Hepatocyte (in vitro differentiated cells): Measurements from ENCODE around the gene KHNYN. TPM values are rescaled to one million over a fixed set of nuclear protein-coding genes. Genes with fewer than 3 reads are reported as not detected.

Experiments used
- DNase-seq: peaks from one replicate; pipeline ENCODE4 v3.0.0-alpha.2; 2016; ENCODE audit warnings: low spot score
- H2AFZ ChIP-seq: fragments of 200-600 bp; sonication (generic); 2 replicates; pipeline ENCODE4 v1.6.0; 2016; ENCODE audit warnings: antibody characterized with exemption, mild to moderate bottlenecking
- H3K27ac ChIP-seq: fragments of 200-600 bp; sonication (generic); 2 replicates; pipeline ENCODE4 v1.5.1; 2016; ENCODE audit warnings: mild to moderate bottlenecking
- H3K27me3 ChIP-seq: fragments of 200-600 bp; sonication (generic); 2 replicates; pipeline ENCODE4 v1.6.1; 2016
- H3K36me3 ChIP-seq: fragments of 200-600 bp; sonication (generic); replicated peaks from 2 replicates; pipeline ENCODE4 v1.5.1; 2016; ENCODE audit warnings: low read depth; ENCODE audit not compliant: insufficient read depth
- H3K4me1 ChIP-seq: fragments of 200-600 bp; sonication (generic); 2 replicates; pipeline ENCODE4 v1.5.1; 2016; ENCODE audit warnings: mild to moderate bottlenecking, moderate library complexity; ENCODE audit not compliant: insufficient read depth
- H3K4me2 ChIP-seq: fragments of 200-600 bp; sonication (generic); 2 replicates; pipeline ENCODE4 v1.6.0; 2016
- H3K4me3 ChIP-seq: fragments of 200-600 bp; sonication (generic); 2 replicates; pipeline ENCODE4 v1.5.1; 2016; ENCODE audit warnings: mild to moderate bottlenecking
- H3K79me2 ChIP-seq: fragments of 200-600 bp; sonication (generic); 2 replicates; pipeline ENCODE4 v1.6.0; 2017; ENCODE audit warnings: mild to moderate bottlenecking
- H3K9me2 ChIP-seq: fragments of 200-600 bp; sonication (generic); replicated peaks from 2 replicates; pipeline ENCODE4 v1.6.0; 2017; ENCODE audit warnings: mild to moderate bottlenecking; ENCODE audit not compliant: insufficient read depth
- H3K9me3 ChIP-seq: fragments of 200-600 bp; sonication (generic); 2 replicates; pipeline ENCODE4 v1.5.1; 2016; ENCODE audit warnings: low read depth, mild to moderate bottlenecking
- H4K20me1 ChIP-seq: fragments of 200-600 bp; sonication (generic); 2 replicates; pipeline ENCODE4 v1.6.0; 2016; ENCODE audit warnings: mild to moderate bottlenecking; ENCODE audit not compliant: insufficient read depth, poor library complexity, severe bottlenecking
- CTCF ChIP-seq: fragments of 200-600 bp; sonication (generic); IDR thresholded peaks from 2 replicates; pipeline ENCODE4 v1.5.1; 2016; ENCODE audit warnings: antibody characterized with exemption, mild to moderate bottlenecking; ENCODE audit not compliant: poor library complexity
- EZH2 ChIP-seq: fragments of 200-600 bp; sonication (generic); IDR thresholded peaks from 2 replicates; pipeline ENCODE4 v1.6.1; 2016; ENCODE audit warnings: antibody characterized with exemption, mild to moderate bottlenecking, borderline replicate concordance
- EZH2phosphoT487 ChIP-seq: fragments of 200-600 bp; sonication (generic); IDR thresholded peaks from one replicate; pipeline ENCODE4 v1.6.1; 2018; ENCODE audit warnings: antibody characterized with exemption, mild to moderate bottlenecking, low read depth, moderate library complexity; ENCODE audit not compliant: unreplicated experiment, severe bottlenecking
- WGBS: methylation state at CpG from one replicate; pipeline ENCODE4 v1.1.6; 2016; ENCODE audit warnings: low lambda C conversion rate; ENCODE audit errors: missing lambda C conversion rate; 5-methylcytosine and 5-hydroxymethylcytosine counted together
- polyA plus RNA-seq: library from polyadenylated mRNA; unstranded; fragments of >200 nt; fragmentation: Nextera tagmentation; extraction: Ambion mirVana; gene quantifications from 2 replicates; pipeline ENCODE4 v1.2.1, GENCODE V29; 2016
- total RNA-seq: library from RNA; depleted of rRNA; stranded (reverse); fragments of >200 nt; gene quantifications from 2 replicates; pipeline ENCODE4 v1.2.3, GENCODE V29; 2014

The KHNYN gene
- total and polyA plus RNA-seq, 2 experiments from 2014 or later = 36.4 to 90.5 TPM

GRCh38 chr14:24434676-24435075 is 4.9 kb downstream of the KHNYN start:
- Histone ChIP-seq H3K27me3 (no peaks in the 10 kb centered on the region), H3K4me1 (peaks cover 11% of the 10 kb centered on the region), H3K27ac (no peak overlapping the region), H3K9me2 (no peaks in the 10 kb centered on the region), H3K4me2 (no peak overlapping the region), H3K36me3 (no peaks in the 10 kb centered on the region), H3K79me2 (peaks cover 32% of the 10 kb centered on the region), H2AFZ (no peak overlapping the region), H3K4me3 (no peak overlapping the region), H4K20me1 (peaks cover 22% of the 10 kb centered on the region), H3K9me3 (no peaks in the 10 kb centered on the region)
- TF ChIP-seq EZH2 = no peak
- TF ChIP-seq CTCF = no peak
- TF ChIP-seq EZH2phosphoT487 = no peak
- WGBS = 95% methylated on average over 3 of the region's 3 CpGs
- DNase-seq = no peak

- no peaks in the 10 kb centered on the region for H3K36me3 ChIP-seq
- H4K20me1 ChIP-seq = peaks cover 22% of the 10 kb centered on the region
- TF ChIP-seq EZH2 (no peak), EZH2phosphoT487 (no peak), CTCF (no peak)
- H3K4me2 ChIP-seq = no peak overlapping the region
- no peak overlapping the region for H3K27ac ChIP-seq
- no peaks in the 10 kb centered on the region for H3K9me3 ChIP-seq
- no peak overlapping the region for H3K4me3 ChIP-seq
- peaks cover 11% of the 10 kb centered on the region for H3K4me1 ChIP-seq
- peaks cover 31% of the 10 kb centered on the region for H3K79me2 ChIP-seq
- H2AFZ ChIP-seq = no peak overlapping the region
- no peaks in the 10 kb centered on the region for H3K27me3 ChIP-seq
- no peak for DNase-seq
- 88% methylated on average over 2 of the region's 2 CpGs for WGBS
- H3K9me2 ChIP-seq = no peaks in the 10 kb centered on the region
Observed at GRCh38 chr14:24435192-24435810, 5.5 kb downstream of the KHNYN start.

GRCh38 chr14:24435998-24436354 is 6.2 kb downstream of the KHNYN start:
- no peaks in the 10 kb centered on the region for H3K27me3 ChIP-seq
- H3K79me2 ChIP-seq = peaks cover 29% of the 10 kb centered on the region
- H3K9me3 ChIP-seq = no peaks in the 10 kb centered on the region
- TF ChIP-seq CTCF (no peak), EZH2 (no peak), EZH2phosphoT487 (no peak)
- H2AFZ ChIP-seq = no peak overlapping the region
- 74% methylated on average over 6 of the region's 6 CpGs for WGBS
- H4K20me1 ChIP-seq = peaks cover 24% of the 10 kb centered on the region
- no peak overlapping the region for H3K27ac ChIP-seq
- H3K4me1 ChIP-seq = peaks cover 10% of the 10 kb centered on the region
- H3K4me2 ChIP-seq = no peak overlapping the region
- no peak for DNase-seq
- no peaks in the 10 kb centered on the region for H3K9me2 ChIP-seq
- H3K36me3 ChIP-seq = no peaks in the 10 kb centered on the region
- H3K4me3 ChIP-seq = no peak overlapping the region
